B cell (primary cell): ENCODE results near the gene GPR176. TPM values are rescaled to one million over a fixed set of nuclear protein-coding genes. Genes with fewer than 3 reads are reported as not detected.

Source experiments
- ATAC-seq: fragments of 200-7000 bp; cut with Tn5 transposase; one replicate; pipeline ENCODE4 v1.10.0; 2021; ENCODE audit warnings: low read depth, mild to moderate bottlenecking, moderate number of reproducible peaks, moderate library complexity
- CTCF ChIA-PET: fragments of 350-600 bp; sonication (Branson Sonifier 250); formaldehyde crosslinking; loops from one replicate; lab custom pipeline; 2021; ENCODE audit warnings: antibody characterized with exemption, inconsistent platforms; lab: Charles Lee
- POLR2A ChIA-PET: fragments of 350-600 bp; sonication (Branson Sonifier 250); formaldehyde crosslinking; loops from one replicate; lab custom pipeline; 2021; ENCODE audit warnings: antibody characterized with exemption; lab: Charles Lee
- DNase-seq: peaks from one replicate; pipeline ENCODE4 v3.0.0; 2013
- H2AFZ ChIP-seq: 2 replicates; pipeline ENCODE4 v1.6.1; 2012; ENCODE audit warnings: mild to moderate bottlenecking, low read depth, low read length; ENCODE audit not compliant: insufficient read depth, poor library complexity, severe bottlenecking
- H3K27ac ChIP-seq, 2 donors: 1 replicate in 1 of 2; 2 replicates in 1 of 2; pipeline ENCODE4 v1.5.1; 2012 to 2013; ENCODE audit warnings: low read length in 2 of 2, mild to moderate bottlenecking in 2 of 2, moderate library complexity in 1 of 2
- H3K27me3 ChIP-seq, 4 experiments: fragments of 200-600 bp in 1 of 4; sonication (generic) in 1 of 4; replicated peaks in 1 of 4; 1 replicate in 2 of 4; 2 replicates in 2 of 4; pipeline versions ENCODE4 v1.6.1 to v1.7.0; 2013 to 2016; ENCODE audit warnings: low read length in 3 of 4, mild to moderate bottlenecking in 2 of 4, mixed read lengths in 1 of 4, moderate library complexity in 1 of 4; ENCODE audit not compliant: insufficient read depth in 4 of 4, control insufficient read depth in 3 of 4; ENCODE audit errors: control extremely low read depth in 1 of 4
- H3K36me3 ChIP-seq, 2 experiments: replicated peaks in 1 of 2; 1 replicate in 1 of 2; 2 replicates in 1 of 2; pipeline versions ENCODE4 v1.6.1 to v1.7.1; 2013; ENCODE audit warnings: low read length in 1 of 2; ENCODE audit not compliant: insufficient read depth in 2 of 2, control insufficient read depth in 1 of 2; ENCODE audit errors: control extremely low read depth in 1 of 2, extremely low read depth in 1 of 2
- H3K4me1 ChIP-seq, 2 donors: fragments of 200-600 bp in 1 of 2; sonication (generic) in 1 of 2; 1 replicate in 1 of 2; 2 replicates in 1 of 2; pipeline versions ENCODE4 v1.5.1 to v1.6.1; 2013 to 2017; ENCODE audit warnings: low read length in 2 of 2; ENCODE audit not compliant: control insufficient read depth in 2 of 2, insufficient read depth in 2 of 2
- H3K4me2 ChIP-seq: replicated peaks from 2 replicates; pipeline ENCODE3; 2012; ENCODE audit warnings: mild to moderate bottlenecking, low read depth, low read length; ENCODE audit not compliant: poor library complexity, severe bottlenecking
- H3K4me3 ChIP-seq, 5 experiments: fragments of 200-600 bp in 1 of 5; sonication (generic) in 1 of 5; 1 replicate in 3 of 5; 2 replicates in 2 of 5; pipeline versions ENCODE4 v1.5.1 to v1.7.0; 2011 to 2016; ENCODE audit warnings: low read length in 4 of 5, mild to moderate bottlenecking in 4 of 5, low read depth in 2 of 5, control low read depth in 1 of 5, moderate library complexity in 1 of 5; ENCODE audit not compliant: insufficient read depth in 1 of 5; ENCODE audit errors: control extremely low read depth in 1 of 5, extremely low read depth in 1 of 5
- H3K79me2 ChIP-seq: fragments of 200-600 bp; sonication (generic); one replicate; pipeline ENCODE4 v1.6.0; 2016; ENCODE audit warnings: low read length; ENCODE audit not compliant: control insufficient read depth, insufficient read depth
- H3K9ac ChIP-seq: fragments of 200-600 bp; sonication (generic); 2 replicates; pipeline ENCODE4 v1.6.1; 2017; ENCODE audit warnings: mild to moderate bottlenecking, low read length, moderate library complexity
- H3K9me3 ChIP-seq, 3 donors: one replicate each; pipeline versions ENCODE4 v1.6.1 to v1.7.1; 2013; ENCODE audit warnings: low read length in 2 of 3; ENCODE audit not compliant: control insufficient read depth in 2 of 3, insufficient read depth in 1 of 3; ENCODE audit errors: control extremely low read depth in 1 of 3
- H4K20me1 ChIP-seq: 2 replicates; pipeline ENCODE4 v1.6.0; 2012; ENCODE audit warnings: mild to moderate bottlenecking, low read length; ENCODE audit not compliant: insufficient read depth, control insufficient read depth, poor library complexity, severe bottlenecking
- H3K27ac Mint-ChIP-seq: one replicate; pipeline ENCODE4 v1.8.0; 2021; ENCODE audit warnings: mixed read lengths
- H3K27me3 Mint-ChIP-seq: one replicate; pipeline ENCODE4 v1.8.0; 2021; ENCODE audit warnings: mixed read lengths
- H3K4me1 Mint-ChIP-seq: one replicate; pipeline ENCODE4 v1.8.0; 2021; ENCODE audit warnings: mixed read lengths
- H3K4me3 Mint-ChIP-seq: one replicate; pipeline ENCODE4 v1.8.0; 2021; ENCODE audit warnings: mixed read lengths
- H3K9me3 Mint-ChIP-seq: one replicate; pipeline ENCODE4 v1.8.0; 2022; ENCODE audit warnings: mixed read lengths; ENCODE audit not compliant: insufficient read depth
- EZH2 ChIP-seq: IDR thresholded peaks from 2 replicates; pipeline ENCODE4 v1.6.1; 2012; ENCODE audit warnings: borderline replicate concordance, low read depth, mild to moderate bottlenecking, moderate library complexity, low read length; ENCODE audit not compliant: insufficient read depth, poor library complexity, severe bottlenecking
- WGBS: methylation state at CpG from one replicate; pipeline ENCODE4 v1.1.5; 2013; ENCODE audit warnings: missing lambda C conversion rate; ENCODE audit not compliant: insufficient coverage; 5-methylcytosine and 5-hydroxymethylcytosine counted together
- intact Hi-C: fragments of 100-400 bp; cut with micrococcal nuclease; formaldehyde crosslinking; loops from one replicate; pipeline ENCODE4 v1.10.0; 2022
- polyA plus RNA-seq: library from polyadenylated mRNA; depleted of rRNA; stranded (reverse); fragments of >200 nt; gene quantifications from 2 replicates; pipeline ENCODE4 v1.2.3, GENCODE V29; 2012
- total RNA-seq, 2 donors: library from RNA; stranded (reverse); fragments of 120-200 nt in 1 of 2; gene quantifications; 1 replicate in 1 of 2; 2 replicates in 1 of 2; pipeline versions ENCODE4 v1.2.3 to v1.2.4, GENCODE V29; 2013 to 2022
- TF ChIP-seq, protein P1 (sequence below): fragments of 200-600 bp; IDR thresholded peaks from one replicate; pipeline ENCODE4 v1.8.0; 2022; ENCODE audit warnings: antibody characterized with exemption, mild to moderate bottlenecking

Gene GPR176
- total and polyA plus RNA-seq, 2 donors (not counting 1 experiment from before 2014, with no cell fraction given), result 0.07 to 0.30 TPM

DNA sequence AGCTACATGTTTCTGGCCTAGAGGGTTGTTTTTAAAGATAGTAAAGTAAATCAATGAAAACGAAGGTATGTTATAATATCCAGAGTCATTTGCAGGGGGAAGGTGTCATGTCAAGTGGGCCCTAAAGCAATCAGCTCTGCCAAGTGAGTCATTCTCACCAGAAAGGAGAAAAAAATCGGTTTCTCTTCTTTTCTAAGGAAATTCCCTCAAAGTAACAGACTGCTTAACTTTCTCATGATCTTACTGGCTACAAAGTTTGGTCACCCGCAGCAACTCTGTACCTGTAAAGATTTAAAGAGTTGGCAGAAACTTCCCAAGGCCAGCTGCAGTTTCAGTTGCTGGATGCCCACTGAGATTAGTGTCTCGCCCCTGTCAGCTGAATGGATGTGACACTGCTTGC, 132.0 kb downstream of the GPR176 start:
- TF ChIP-seq, protein P1, sequence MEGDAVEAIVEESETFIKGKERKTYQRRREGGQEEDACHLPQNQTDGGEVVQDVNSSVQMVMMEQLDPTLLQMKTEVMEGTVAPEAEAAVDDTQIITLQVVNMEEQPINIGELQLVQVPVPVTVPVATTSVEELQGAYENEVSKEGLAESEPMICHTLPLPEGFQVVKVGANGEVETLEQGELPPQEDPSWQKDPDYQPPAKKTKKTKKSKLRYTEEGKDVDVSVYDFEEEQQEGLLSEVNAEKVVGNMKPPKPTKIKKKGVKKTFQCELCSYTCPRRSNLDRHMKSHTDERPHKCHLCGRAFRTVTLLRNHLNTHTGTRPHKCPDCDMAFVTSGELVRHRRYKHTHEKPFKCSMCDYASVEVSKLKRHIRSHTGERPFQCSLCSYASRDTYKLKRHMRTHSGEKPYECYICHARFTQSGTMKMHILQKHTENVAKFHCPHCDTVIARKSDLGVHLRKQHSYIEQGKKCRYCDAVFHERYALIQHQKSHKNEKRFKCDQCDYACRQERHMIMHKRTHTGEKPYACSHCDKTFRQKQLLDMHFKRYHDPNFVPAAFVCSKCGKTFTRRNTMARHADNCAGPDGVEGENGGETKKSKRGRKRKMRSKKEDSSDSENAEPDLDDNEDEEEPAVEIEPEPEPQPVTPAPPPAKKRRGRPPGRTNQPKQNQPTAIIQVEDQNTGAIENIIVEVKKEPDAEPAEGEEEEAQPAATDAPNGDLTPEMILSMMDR, result no peak
- no peak for TF ChIP-seq EZH2
- POLR2A ChIA-PET, result interaction anchor here (0.5 kb wide), 1 partner anchor 381 kb away, joined by 4 read pairs; no protein-coding TSS in a partner anchor
- H3K9me3 Mint-ChIP-seq, result no peaks in the 10 kb centered on the region
- H3K27ac Mint-ChIP-seq, result no peak overlapping the region
- H3K27me3 Mint-ChIP-seq, result no peaks in the 10 kb centered on the region
- H3K79me2 ChIP-seq, result no peaks in the 10 kb centered on the region
- 80% methylated on average over 2 of the region's 4 CpGs for WGBS
- ATAC-seq, result no peak
- no peaks in the 10 kb centered on the region for H3K9me3 ChIP-seq
- no peak overlapping the region for H3K27ac ChIP-seq
- no peaks in the 10 kb centered on the region for H4K20me1 ChIP-seq
- intact Hi-C loops, result loop anchor here (5.0 to 10.0 kb wide), 3 partner anchors 374 to 637 kb away; partner anchors contain the start of genes BUB1B and INAFM2
- no peak overlapping the region for H2AFZ ChIP-seq
- no peak overlapping the region for H3K4me3 ChIP-seq
- H3K27me3 ChIP-seq, result no peaks in the 10 kb centered on the region
- DNase-seq, result no peak
- CTCF ChIA-PET, result interaction anchor here (0.8 to 3.2 kb wide), 11 partner anchors 9 to 549 kb away, joined by 3 to 29 read pairs (median 5); no protein-coding TSS in a partner anchor
- peaks cover 0 to 4% of the 10 kb centered on the region in 2 experiments for H3K36me3 ChIP-seq
- H3K4me2 ChIP-seq, result no peak overlapping the region
- H3K4me1 ChIP-seq, result peaks cover 10 to 11% of the 10 kb centered on the region in 2 donors
- H3K4me1 Mint-ChIP-seq, result peaks cover 27% of the 10 kb centered on the region
- H3K9ac ChIP-seq, result no peak overlapping the region
- H3K4me3 Mint-ChIP-seq, result no peak overlapping the region

DNA sequence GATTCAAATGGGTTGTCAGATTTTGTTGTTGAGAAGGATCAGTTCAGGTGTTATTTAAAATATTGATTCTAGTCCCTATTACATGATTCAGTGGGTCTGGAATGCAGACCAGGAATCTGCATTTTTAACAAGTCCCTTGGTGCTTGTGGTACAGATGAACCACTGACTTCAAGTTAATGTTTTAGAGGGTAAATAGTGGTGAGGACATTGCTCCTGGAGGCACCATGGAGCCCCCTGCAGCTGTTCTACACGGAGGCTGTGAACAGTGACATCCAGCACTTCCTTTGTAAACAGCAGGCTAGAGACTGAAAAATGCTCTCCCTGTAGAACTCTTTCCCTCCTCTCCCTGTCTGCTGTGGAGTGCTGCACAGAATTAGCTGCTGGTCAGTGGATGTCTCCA, 132.6 kb downstream of the GPR176 start:
- H3K9me3 Mint-ChIP-seq, result no peaks in the 10 kb centered on the region
- H3K27me3 Mint-ChIP-seq, result no peaks in the 10 kb centered on the region
- Histone ChIP-seq H3K4me2 (no peak overlapping the region), H4K20me1 (no peaks in the 10 kb centered on the region), H3K4me3 (no peak overlapping the region), H3K79me2 (no peaks in the 10 kb centered on the region), H3K27me3 (no peaks in the 10 kb centered on the region), H3K36me3 (peaks cover 0 to 4% of the 10 kb centered on the region in 2 experiments), H3K27ac (no peak overlapping the region), H3K9ac (no peak overlapping the region), H2AFZ (no peak overlapping the region), H3K9me3 (no peaks in the 10 kb centered on the region), H3K4me1 (peaks cover 11 to 12% of the 10 kb centered on the region in 2 donors)
- no peak overlapping the region for H3K27ac Mint-ChIP-seq
- ChIA-PET POLR2A (interaction anchor here (0.5 kb wide), 1 partner anchor 382 kb away, joined by 4 read pairs; no protein-coding TSS in a partner anchor), CTCF (interaction anchor here (0.6 to 3.2 kb wide), 12 partner anchors 9 to 1914 kb away, joined by 3 to 29 read pairs (median 3); no protein-coding TSS in a partner anchor)
- ATAC-seq (no peak), DNase-seq (no peak)
- no peak overlapping the region for H3K4me3 Mint-ChIP-seq
- WGBS, result 0% methylated on average over 1 of the region's 1 CpG
- H3K4me1 Mint-ChIP-seq, result peaks cover 33% of the 10 kb centered on the region
- intact Hi-C loops, result loop anchor here (5.0 to 10.0 kb wide), 3 partner anchors 375 to 637 kb away; partner anchors contain the start of genes BUB1B and INAFM2
- no peak for TF ChIP-seq EZH2
- TF ChIP-seq, protein P1, result no peak
